DMS153 treated with DMSO at 0.1 percent for 48 hours (cell line): ENCODE results near the gene COA1.
"Not testable (repeated sequence)": the region's sequence is repeated elsewhere in the genome, so short reads cannot be mapped to it uniquely, and the experiment has no call there.

ENCODE experiments used
- DNase-seq: peaks from one replicate; lab custom pipeline; 2025; ENCODE audit not compliant: unreplicated experiment; lab: John Stamatoyannopoulos, UW

COA1 gene

DNA sequence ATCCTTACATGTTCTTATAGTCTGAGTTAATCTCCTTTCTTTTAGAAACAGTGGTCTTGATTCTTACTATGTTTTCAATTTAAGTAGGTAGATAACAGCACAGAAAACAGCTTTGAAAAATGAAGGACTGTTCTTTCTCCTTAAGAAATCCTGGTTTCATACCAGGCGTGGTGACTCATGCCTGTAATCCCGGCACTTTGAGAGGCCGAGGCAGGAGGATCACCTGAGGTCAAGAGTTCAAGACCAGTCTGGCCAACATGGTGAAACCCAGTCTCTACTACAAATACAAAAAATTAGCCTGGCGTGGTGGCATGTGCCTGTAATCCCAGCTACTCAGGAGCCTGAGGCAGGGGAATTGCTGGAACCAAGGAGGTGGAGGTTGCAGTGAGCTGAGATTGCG, 132.9 kb downstream of the COA1 start:
- not testable (repeated sequence) for DNase-seq

GRCh38 chr7:43594020-43594419, 135.3 kb downstream of the COA1 start:
- DNase-seq, result no peak

- DNase-seq, result no peak
Measured at GRCh38 chr7:43593010-43593409, 136.3 kb downstream of the COA1 start.

DNA sequence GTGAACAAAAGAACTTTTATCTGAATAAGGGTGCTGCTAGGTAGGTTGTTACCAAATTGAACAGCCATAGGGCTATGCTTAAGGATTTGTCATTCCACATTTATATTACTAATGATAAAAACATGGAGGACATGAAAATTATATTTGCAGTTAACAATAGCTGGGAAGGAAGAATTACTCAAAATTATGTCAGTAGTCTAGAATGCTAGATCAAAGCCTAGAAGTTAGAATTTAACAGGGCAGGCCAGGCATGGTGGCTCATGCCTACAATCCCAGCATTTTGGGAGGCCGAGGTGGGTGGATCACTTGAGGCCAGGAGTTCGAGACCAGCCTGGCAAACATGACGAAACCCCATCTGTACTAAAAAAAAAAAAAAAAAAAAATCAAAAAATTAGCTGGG, 137.0 kb downstream of the COA1 start:
- DNase-seq, result no peak

GRCh38 chr7:43591558-43592180, 137.7 kb downstream of the COA1 start:
- no peak for DNase-seq

- no peak for DNase-seq
Measured at GRCh38 chr7:43590862-43591557, 138.3 kb downstream of the COA1 start.

- DNase-seq, result no peak
Measured at GRCh38 chr7:43589728-43590127, 139.6 kb downstream of the COA1 start.
